GM12873 (cell line): ENCODE measurements around the gene FKBP1B.

ENCODE experiments used
- TF ChIP-seq, protein P1 (sequence below): IDR thresholded peaks from 2 replicates; pipeline ENCODE4 v1.5.1; 2012; ENCODE audit warnings: low read depth, mild to moderate bottlenecking, moderate library complexity, low read length, control low read depth; ENCODE audit not compliant: insufficient read depth; ENCODE audit errors: missing control alignments

FKBP1B gene

DNA sequence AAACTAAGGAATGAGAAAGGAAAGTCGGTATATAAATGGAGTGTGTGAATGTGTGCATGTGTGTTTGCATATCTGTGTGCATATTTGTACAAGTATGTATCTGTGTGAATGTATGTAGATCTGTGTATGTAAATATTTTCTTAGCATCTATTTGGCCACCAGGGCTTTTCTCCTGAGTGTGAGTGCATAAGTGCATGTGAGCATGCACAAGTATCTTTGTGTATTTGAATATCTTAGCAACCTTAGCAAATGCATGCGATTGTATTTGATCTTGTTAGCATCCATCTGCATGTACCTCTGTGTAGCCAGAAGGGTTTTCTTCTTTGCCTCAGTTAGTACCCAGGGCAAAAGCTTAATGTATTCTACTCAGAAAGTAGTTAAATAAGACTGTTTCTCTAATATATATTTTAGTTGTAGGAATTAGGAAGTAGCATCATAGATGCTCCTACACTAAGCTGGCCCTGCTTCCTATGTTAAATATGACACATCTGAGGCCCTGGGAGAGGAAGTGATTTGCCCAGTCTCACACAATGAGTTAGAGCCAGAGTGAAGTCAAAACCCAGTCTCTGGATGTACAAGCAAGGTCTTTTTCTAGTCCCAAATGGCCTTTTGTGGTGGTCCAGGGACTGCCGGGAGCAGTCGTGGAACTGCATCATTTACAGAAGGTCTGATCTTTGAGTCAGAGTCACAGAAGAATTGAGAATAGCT is 9.2 kb downstream of the FKBP1B start:
- TF ChIP-seq, protein P1, sequence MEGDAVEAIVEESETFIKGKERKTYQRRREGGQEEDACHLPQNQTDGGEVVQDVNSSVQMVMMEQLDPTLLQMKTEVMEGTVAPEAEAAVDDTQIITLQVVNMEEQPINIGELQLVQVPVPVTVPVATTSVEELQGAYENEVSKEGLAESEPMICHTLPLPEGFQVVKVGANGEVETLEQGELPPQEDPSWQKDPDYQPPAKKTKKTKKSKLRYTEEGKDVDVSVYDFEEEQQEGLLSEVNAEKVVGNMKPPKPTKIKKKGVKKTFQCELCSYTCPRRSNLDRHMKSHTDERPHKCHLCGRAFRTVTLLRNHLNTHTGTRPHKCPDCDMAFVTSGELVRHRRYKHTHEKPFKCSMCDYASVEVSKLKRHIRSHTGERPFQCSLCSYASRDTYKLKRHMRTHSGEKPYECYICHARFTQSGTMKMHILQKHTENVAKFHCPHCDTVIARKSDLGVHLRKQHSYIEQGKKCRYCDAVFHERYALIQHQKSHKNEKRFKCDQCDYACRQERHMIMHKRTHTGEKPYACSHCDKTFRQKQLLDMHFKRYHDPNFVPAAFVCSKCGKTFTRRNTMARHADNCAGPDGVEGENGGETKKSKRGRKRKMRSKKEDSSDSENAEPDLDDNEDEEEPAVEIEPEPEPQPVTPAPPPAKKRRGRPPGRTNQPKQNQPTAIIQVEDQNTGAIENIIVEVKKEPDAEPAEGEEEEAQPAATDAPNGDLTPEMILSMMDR: no peak

DNA sequence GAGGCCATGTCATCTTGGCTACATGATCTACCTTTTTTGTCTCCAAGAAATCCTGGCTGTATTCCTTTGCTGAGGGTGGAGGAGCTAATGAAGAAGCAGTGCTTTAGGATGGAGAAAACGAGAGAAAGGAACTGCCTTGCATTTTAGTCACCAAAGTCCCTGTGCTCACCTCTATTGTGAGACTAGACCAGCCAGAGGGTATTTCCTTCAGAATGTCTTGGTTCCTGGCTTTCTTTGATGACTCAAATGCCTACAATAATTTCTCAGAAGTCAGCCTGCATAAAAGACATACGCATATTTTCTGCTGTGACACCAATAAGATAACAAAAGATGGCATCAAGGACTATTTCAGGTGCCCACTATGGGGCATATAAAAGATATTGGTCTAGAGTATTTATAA is 15.8 kb downstream of the FKBP1B start:
- TF ChIP-seq, protein P1: no peak

DNA sequence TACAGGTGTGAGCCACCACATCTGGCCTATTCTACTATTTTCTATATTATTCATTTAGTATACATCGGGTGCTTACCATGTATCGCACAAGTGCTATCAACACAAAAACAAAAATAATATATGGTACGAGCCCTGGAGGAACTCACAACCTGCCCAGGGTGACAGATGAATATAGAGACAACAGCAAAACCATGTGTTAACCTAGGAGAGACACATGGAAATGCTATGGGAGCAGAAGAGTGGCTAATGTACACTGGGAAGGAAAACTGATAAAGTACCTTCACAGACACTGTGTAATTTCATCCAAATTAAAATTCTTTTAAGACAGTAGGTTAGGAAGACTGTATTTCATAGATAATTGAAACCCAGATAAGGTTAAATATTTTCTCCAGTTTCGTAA is 22.7 kb downstream of the FKBP1B start:
- TF ChIP-seq, protein P1: no peak

DNA sequence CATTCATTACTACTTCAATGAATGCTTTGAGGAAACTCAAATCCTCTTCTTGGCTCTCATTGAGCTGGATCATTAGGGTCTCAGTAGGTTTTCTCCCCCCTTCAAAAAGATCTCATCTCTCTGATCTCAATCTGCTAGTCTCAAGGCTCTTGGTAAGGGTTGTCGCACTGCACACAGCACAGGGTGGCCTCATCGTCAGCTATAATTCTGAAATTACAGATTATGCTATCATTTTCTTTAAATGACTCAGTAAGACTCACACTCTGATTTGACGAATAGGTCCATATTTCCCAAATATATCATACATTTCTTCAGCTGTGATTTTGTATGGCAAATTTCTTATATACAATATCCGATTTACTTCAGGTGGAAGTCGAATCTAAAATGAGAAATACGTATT is 24.3 kb downstream of the FKBP1B start:
- TF ChIP-seq, protein P1: no peak

DNA sequence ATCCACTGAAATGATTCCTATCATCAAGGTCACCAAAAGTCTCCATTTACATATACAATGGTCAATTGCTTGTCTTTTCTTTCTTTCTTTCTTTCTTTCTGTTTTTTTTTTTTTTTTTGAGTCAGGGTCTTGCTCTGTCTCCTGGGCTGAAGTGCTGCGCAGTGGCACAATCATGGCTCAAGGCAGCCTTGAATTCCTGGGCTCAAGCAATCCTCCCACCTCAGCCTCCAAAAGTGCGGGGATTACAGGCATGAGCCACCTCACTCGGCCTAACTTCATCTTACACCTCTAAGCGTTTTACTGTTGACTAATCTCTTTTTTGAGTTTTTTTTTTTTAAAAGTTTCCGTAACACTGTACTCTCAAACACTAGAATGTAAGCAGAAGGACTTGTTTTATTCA is 25.7 kb downstream of the FKBP1B start:
- TF ChIP-seq, protein P1: no peak

GRCh38 chr2:24075915-24076848 is 26.6 kb downstream of the FKBP1B start, which contains the start of gene SF3B6:
SF3B6 (minus strand) TSS chr2:24076326; CDS start chr2:24076229, 97 bp downstream.
- TF ChIP-seq, protein P1: no peak
